LNCaP clone FGC (cell line): ENCODE results near the gene MOXD1.

Experiments used
- DNase-seq: peaks from one replicate; pipeline ENCODE4 v3.0.0-alpha.2; 2011; ENCODE audit warnings: low read depth
- H3K4me3 ChIP-seq: 2 replicates; pipeline ENCODE4 v1.5.1; 2011; ENCODE audit warnings: mild to moderate bottlenecking, low read depth, low read length, control low read depth
- CTCF ChIP-seq: IDR thresholded peaks from 2 replicates; pipeline ENCODE4 v1.5.1; 2012; ENCODE audit warnings: mild to moderate bottlenecking; ENCODE audit not compliant: control insufficient read depth, insufficient read depth; ENCODE audit errors: extremely low read depth

Gene MOXD1

GRCh38 chr6:132400883-132401617 lies at the start of gene MOXD1:
Gene MOXD1 (minus strand): TSS chr6:132401475. CDS start chr6:132401426, 49 bp downstream.
- DNase-seq: no peak
- no peak for TF ChIP-seq CTCF
- H3K4me3 ChIP-seq: peak within 1 kb of the TSS; percentile 39

- no peak for DNase-seq
- H3K4me3 ChIP-seq: no peak overlapping the region
- TF ChIP-seq CTCF: no peak
These were observed 45.6 kb upstream of the MOXD1 start for GRCh38 chr6:132446855-132447241.

- no peak overlapping the region for H3K4me3 ChIP-seq
- no peak for TF ChIP-seq CTCF
- no peak for DNase-seq
These were observed 45.0 kb upstream of the MOXD1 start for GRCh38 chr6:132446141-132446854.

- no peak for DNase-seq
- no peak for TF ChIP-seq CTCF
- H3K4me3 ChIP-seq: no peak overlapping the region
These were observed 44.1 kb upstream of the MOXD1 start for GRCh38 chr6:132445201-132445951.

GRCh38 chr6:132443206-132443605 lies 41.9 kb upstream of the MOXD1 start:
- H3K4me3 ChIP-seq: no peak overlapping the region
- peak; percentile 2 for DNase-seq
- TF ChIP-seq CTCF: no peak

- no peak overlapping the region for H3K4me3 ChIP-seq
- TF ChIP-seq CTCF: no peak
- DNase-seq: no peak
These were observed 28.8 kb upstream of the MOXD1 start for GRCh38 chr6:132430110-132430509.
